Activated T-cell treated with anti-CD3 and anti-CD28 coated beads for 48 hours (primary cell): ENCODE measurements around the gene DOK3.

ENCODE experiments used
- DNase-seq: peaks from one replicate; pipeline ENCODE4 v3.0.0-alpha.2; 2020; ENCODE audit warnings: low read depth

Gene DOK3

GRCh38 chr5:177466861-177467260 is 42.8 kb downstream of the DOK3 start:
- DNase-seq, result no peak

GRCh38 chr5:177465044-177465443 is 44.6 kb downstream of the DOK3 start:
- DNase-seq, result no peak

- no peak for DNase-seq
Measured at GRCh38 chr5:177462021-177462670, 47.5 kb downstream of the DOK3 start.

- no peak for DNase-seq
Measured at GRCh38 chr5:177459819-177460628, 49.6 kb downstream of the DOK3 start.

- DNase-seq, result no peak
Measured at GRCh38 chr5:177459357-177459756, 50.3 kb downstream of the DOK3 start.

- DNase-seq, result no peak
Measured at GRCh38 chr5:177458912-177459350, 50.7 kb downstream of the DOK3 start.

GRCh38 chr5:177457852-177458681 is 51.6 kb downstream of the DOK3 start:
- DNase-seq, result no peak

- peak; percentile 68 for DNase-seq
Measured at GRCh38 chr5:177456976-177457851, 52.4 kb downstream of the DOK3 start.

- DNase-seq, result no peak
Measured at GRCh38 chr5:177456591-177456964, 53.0 kb downstream of the DOK3 start.

GRCh38 chr5:177455661-177456590 is 53.7 kb downstream of the DOK3 start:
- peak; percentile 95 for DNase-seq

- peak; percentile 93 for DNase-seq
Measured at GRCh38 chr5:177455036-177455660, 54.5 kb downstream of the DOK3 start.

- peak; percentile 95 for DNase-seq
Measured at GRCh38 chr5:177454397-177455035, 55.1 kb downstream of the DOK3 start.

GRCh38 chr5:177453852-177454396 is 55.7 kb downstream of the DOK3 start:
- DNase-seq, result no peak

- DNase-seq, result no peak
Measured at GRCh38 chr5:177452688-177453638, 56.7 kb downstream of the DOK3 start.
